GM23248 (cell line): ENCODE results near the gene PRICKLE3. TPM values are rescaled to one million over a fixed set of nuclear protein-coding genes. Genes with fewer than 3 reads are reported as not detected.

Experiments
- DNase-seq: peaks from one replicate; pipeline ENCODE4 v3.0.0-alpha.2; 2015
- H2AFZ ChIP-seq: fragments of 200-600 bp; sonication (generic); 2 replicates; pipeline ENCODE4 v1.6.1; 2016; ENCODE audit warnings: antibody characterized with exemption
- H3F3A ChIP-seq: fragments of 200-600 bp; sonication (generic); 2 replicates; pipeline ENCODE4 v1.6.1; 2016; ENCODE audit warnings: mild to moderate bottlenecking, antibody characterized with exemption, mixed run types; ENCODE audit not compliant: insufficient read depth
- H3K27ac ChIP-seq: fragments of 200-600 bp; sonication (generic); 2 replicates; pipeline ENCODE4 v1.5.1; 2016; ENCODE audit warnings: mild to moderate bottlenecking
- H3K27me3 ChIP-seq: fragments of 200-600 bp; sonication (generic); replicated peaks from 2 replicates; pipeline ENCODE4 v1.6.1; 2016; ENCODE audit warnings: mild to moderate bottlenecking; ENCODE audit not compliant: insufficient read depth
- H3K36me3 ChIP-seq: fragments of 200-600 bp; sonication (generic); 2 replicates; pipeline ENCODE4 v1.6.1; 2016; ENCODE audit warnings: low read depth, mild to moderate bottlenecking
- H3K4me1 ChIP-seq: fragments of 200-600 bp; sonication (generic); 2 replicates; pipeline ENCODE4 v1.6.1; 2016; ENCODE audit warnings: mild to moderate bottlenecking; ENCODE audit not compliant: insufficient read depth
- H3K4me2 ChIP-seq: fragments of 200-600 bp; sonication (generic); one replicate; pipeline ENCODE4 v1.6.1; 2016; ENCODE audit warnings: mild to moderate bottlenecking; ENCODE audit not compliant: unreplicated experiment
- H3K4me3 ChIP-seq: fragments of 200-600 bp; sonication (generic); 2 replicates; pipeline ENCODE4 v1.5.1; 2016; ENCODE audit warnings: mild to moderate bottlenecking
- H3K79me2 ChIP-seq: fragments of 200-600 bp; sonication (generic); 2 replicates; pipeline ENCODE4 v1.6.1; 2016; ENCODE audit warnings: mild to moderate bottlenecking; ENCODE audit not compliant: insufficient read depth
- H3K9ac ChIP-seq: fragments of 200-600 bp; sonication (generic); 2 replicates; pipeline ENCODE4 v1.6.1; 2016; ENCODE audit warnings: mild to moderate bottlenecking
- H3K9me2 ChIP-seq: fragments of 200-600 bp; sonication (generic); 2 replicates; pipeline ENCODE4 v1.6.1; 2016; ENCODE audit warnings: mixed run types, mild to moderate bottlenecking, moderate library complexity; ENCODE audit not compliant: insufficient read depth
- H3K9me3 ChIP-seq: fragments of 200-600 bp; sonication (generic); one replicate; pipeline ENCODE4 v1.6.1; 2017; ENCODE audit warnings: low read depth
- H4K20me1 ChIP-seq: fragments of 200-600 bp; sonication (generic); 2 replicates; pipeline ENCODE4 v1.6.0; 2016; ENCODE audit not compliant: insufficient read depth
- EZH2 ChIP-seq: fragments of 200-600 bp; sonication (generic); IDR thresholded peaks from 2 replicates; pipeline ENCODE4 v1.6.1; 2018; ENCODE audit warnings: antibody characterized with exemption, mild to moderate bottlenecking; ENCODE audit not compliant: insufficient read depth, poor library complexity, severe bottlenecking
- EZH2phosphoT487 ChIP-seq: fragments of 200-600 bp; sonication (generic); IDR thresholded peaks from 2 replicates; pipeline ENCODE4 v1.6.1; 2018; ENCODE audit warnings: antibody characterized with exemption, moderate library complexity, mild to moderate bottlenecking, low read depth; ENCODE audit not compliant: insufficient read depth
- WGBS, 2 experiments: methylation state at CpG; one replicate each; pipeline ENCODE4 v1.1.6; 2015 to 2017; ENCODE audit warnings: low lambda C conversion rate in 2 of 2, low coverage in 1 of 2; ENCODE audit errors: missing lambda C conversion rate in 2 of 2; 5-methylcytosine and 5-hydroxymethylcytosine counted together
- in situ Hi-C: fragments of 300-500 bp; cut with MboI; formaldehyde crosslinking; loops from 2 replicates; pipeline ENCODE4 v1.15.0; 2020
- polyA plus RNA-seq: library from polyadenylated mRNA; unstranded; fragments of >200 nt; fragmentation: Nextera tagmentation; extraction: Ambion mirVana; gene quantifications from 2 replicates; pipeline ENCODE4 v1.2.1, GENCODE V29; 2016
- total RNA-seq: library from RNA; depleted of rRNA; stranded (reverse); fragments of >200 nt; shearing (Covaris generic); gene quantifications from 2 replicates; pipeline ENCODE4 v1.2.3, GENCODE V29; 2014

Gene PRICKLE3
- total and polyA plus RNA-seq, 2 experiments from 2014 or later, result 5.1 to 10.8 TPM

DNA sequence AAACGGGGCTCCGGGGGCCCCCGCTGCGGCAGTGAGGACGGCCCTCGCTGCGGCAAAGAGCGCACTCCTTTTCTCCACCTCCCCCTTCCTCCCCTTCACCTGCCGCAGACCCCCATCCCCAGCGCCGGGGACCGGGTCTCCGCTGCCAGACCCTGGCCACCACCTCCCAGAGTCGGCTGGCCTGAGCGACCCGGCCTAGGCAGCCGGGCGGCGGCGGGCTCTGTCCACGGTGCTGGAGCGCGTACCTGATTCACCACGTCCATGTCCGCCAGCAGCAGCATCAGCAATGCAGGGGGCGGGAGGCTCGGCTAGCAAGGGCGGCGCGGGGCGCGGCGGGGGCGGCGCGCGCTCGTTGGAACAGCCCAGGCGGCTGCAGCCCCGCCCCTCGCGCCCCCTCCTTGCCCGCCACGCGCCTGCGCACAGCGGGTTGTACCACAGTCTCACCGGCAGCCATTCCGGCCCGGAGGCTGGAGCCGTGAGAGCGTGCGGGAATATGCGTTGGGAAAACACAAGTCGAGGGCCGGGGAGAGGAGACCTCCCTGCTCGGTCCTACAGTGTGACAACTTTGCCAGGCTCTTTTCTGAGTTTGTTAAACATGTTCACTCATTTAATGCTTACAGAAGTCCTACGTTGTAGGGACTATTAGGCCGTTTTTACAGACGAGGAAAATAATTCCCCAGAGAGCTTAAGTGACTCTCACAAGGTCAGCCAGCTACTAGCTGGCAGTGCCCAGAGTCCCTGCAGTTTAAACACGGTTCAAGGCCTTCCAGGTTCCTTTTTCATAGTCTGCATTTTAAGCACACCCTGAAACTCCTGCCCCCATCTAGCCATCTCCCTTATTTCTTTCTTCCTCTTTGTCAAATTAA lies 14.0 kb upstream of the PRICKLE3 start, which contains the start of gene SYP:
Gene SYP (minus strand): TSS at position 288 of the 866 bp plus-strand sequence. CDS start 7 bp downstream, at position 281.
- peak; percentile 88 for DNase-seq
- no peaks in the 10 kb centered on the region for H3K79me2 ChIP-seq
- no peak for TF ChIP-seq EZH2
- no peak for TF ChIP-seq EZH2phosphoT487
- peak within 1 kb of the TSS; percentile 51 for H3K4me3 ChIP-seq
- H3K27ac ChIP-seq, result no peak within 1 kb of the TSS
- peak within 1 kb of the TSS; percentile 39 for H3K9ac ChIP-seq
- H3K27me3 ChIP-seq, result no peaks in the 10 kb centered on the region
- no peaks in the 10 kb centered on the region for H3K36me3 ChIP-seq
- H2AFZ ChIP-seq, result peak within 1 kb of the TSS; percentile 82
- no peaks in the 10 kb centered on the region for H3F3A ChIP-seq
- no peaks in the 10 kb centered on the region for H3K9me2 ChIP-seq
- H3K9me3 ChIP-seq, result no peaks in the 10 kb centered on the region
- peak within 1 kb of the TSS; percentile 11 for H3K4me2 ChIP-seq
- H4K20me1 ChIP-seq, result no peaks in the 10 kb centered on the region
- 5 to 12% methylated on average over 14 to 35 of the region's 61 CpGs for WGBS, 2 experiments
- H3K4me1 ChIP-seq, result no peaks in the 10 kb centered on the region
- in situ Hi-C loops, result no loop called here

DNA sequence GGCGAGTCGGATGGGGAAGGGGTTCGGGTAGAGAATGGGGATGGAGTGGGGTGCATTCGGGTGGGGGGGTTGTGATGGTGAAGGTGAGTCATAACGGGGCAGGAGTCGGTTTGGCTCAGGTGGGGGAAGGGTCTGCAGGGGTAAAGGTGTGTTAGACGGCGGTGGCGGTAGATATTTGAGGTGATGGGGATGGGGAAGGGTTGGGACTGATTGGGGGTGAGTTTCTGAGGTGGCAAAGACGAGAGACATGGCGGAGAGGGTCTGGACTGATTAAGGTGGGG lies 13.1 kb upstream of the PRICKLE3 start:
- TF ChIP-seq EZH2 (no peak), EZH2phosphoT487 (no peak)

DNA sequence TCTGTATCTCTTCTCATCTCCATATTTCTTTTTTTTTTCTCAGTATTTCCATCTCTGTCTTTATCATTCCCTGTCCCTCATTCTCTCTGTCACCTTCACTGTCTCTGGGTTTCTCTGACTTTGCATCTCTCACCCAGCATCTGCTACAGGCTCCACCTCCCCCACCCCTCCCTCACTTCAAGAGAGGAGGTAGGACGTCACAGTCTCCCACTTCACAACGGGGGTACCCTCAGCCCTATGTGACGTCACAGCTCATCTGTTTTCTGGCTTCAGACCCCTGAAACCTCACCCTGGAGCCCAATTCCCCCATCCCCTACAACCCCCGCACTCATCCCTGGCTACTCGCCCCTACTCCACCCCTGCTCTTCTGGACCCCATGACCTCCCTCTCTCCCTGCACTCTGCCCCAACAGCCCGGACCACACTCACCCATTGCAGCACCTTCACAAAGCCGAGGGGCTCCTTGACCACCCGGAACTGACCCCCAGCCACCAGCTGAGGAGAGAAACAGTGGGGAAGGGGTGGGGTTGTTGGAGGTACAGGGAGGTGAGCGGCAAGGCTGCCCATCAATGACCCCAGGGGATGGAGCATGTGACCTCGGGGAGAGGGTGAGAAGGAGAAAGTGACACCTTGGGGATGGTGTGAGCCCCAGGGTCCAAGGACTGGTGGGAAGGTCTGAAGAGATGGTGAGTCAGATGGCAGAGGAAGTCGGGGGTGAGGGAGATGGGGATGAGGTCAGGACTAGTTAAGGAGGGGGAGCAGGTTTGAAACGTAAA lies 12.6 kb upstream of the PRICKLE3 start:
- Histone ChIP-seq H3K4me3 (no peak overlapping the region), H3K36me3 (no peaks in the 10 kb centered on the region), H4K20me1 (no peaks in the 10 kb centered on the region), H3K9me3 (no peaks in the 10 kb centered on the region), H3K27me3 (no peaks in the 10 kb centered on the region), H3K79me2 (no peaks in the 10 kb centered on the region), H2AFZ (no peak overlapping the region), H3K4me2 (no peak overlapping the region), H3K27ac (no peak overlapping the region), H3K4me1 (no peaks in the 10 kb centered on the region), H3K9ac (no peak overlapping the region), H3K9me2 (no peaks in the 10 kb centered on the region), H3F3A (no peaks in the 10 kb centered on the region)
- in situ Hi-C loops, result no loop called here
- 0 to 9% methylated on average over 5 to 12 of the region's 12 CpGs for WGBS, 2 experiments
- DNase-seq, result no peak
- TF ChIP-seq EZH2 (no peak), EZH2phosphoT487 (no peak)

More for the DNA sequence above, 13.1 kb upstream of the PRICKLE3 start:
- H3K9ac ChIP-seq, result no peak overlapping the region
- H3K9me2 ChIP-seq, result no peaks in the 10 kb centered on the region
- 11% methylated on average over 11 of the region's 11 CpGs; no CpG with 5 or more reads in 1 of the 2 experiments for WGBS, 2 experiments
- no peaks in the 10 kb centered on the region for H3K4me1 ChIP-seq
- no peaks in the 10 kb centered on the region for H3K9me3 ChIP-seq
- H3K27ac ChIP-seq, result no peak overlapping the region
- no peak overlapping the region for H2AFZ ChIP-seq
- H4K20me1 ChIP-seq, result no peaks in the 10 kb centered on the region
- in situ Hi-C loops, result no loop called here
- H3K36me3 ChIP-seq, result no peaks in the 10 kb centered on the region
- no peak for DNase-seq
- no peaks in the 10 kb centered on the region for H3K27me3 ChIP-seq
- H3K4me2 ChIP-seq, result no peak overlapping the region
- H3K4me3 ChIP-seq, result no peak overlapping the region
- H3F3A ChIP-seq, result no peaks in the 10 kb centered on the region
- no peaks in the 10 kb centered on the region for H3K79me2 ChIP-seq

DNA sequence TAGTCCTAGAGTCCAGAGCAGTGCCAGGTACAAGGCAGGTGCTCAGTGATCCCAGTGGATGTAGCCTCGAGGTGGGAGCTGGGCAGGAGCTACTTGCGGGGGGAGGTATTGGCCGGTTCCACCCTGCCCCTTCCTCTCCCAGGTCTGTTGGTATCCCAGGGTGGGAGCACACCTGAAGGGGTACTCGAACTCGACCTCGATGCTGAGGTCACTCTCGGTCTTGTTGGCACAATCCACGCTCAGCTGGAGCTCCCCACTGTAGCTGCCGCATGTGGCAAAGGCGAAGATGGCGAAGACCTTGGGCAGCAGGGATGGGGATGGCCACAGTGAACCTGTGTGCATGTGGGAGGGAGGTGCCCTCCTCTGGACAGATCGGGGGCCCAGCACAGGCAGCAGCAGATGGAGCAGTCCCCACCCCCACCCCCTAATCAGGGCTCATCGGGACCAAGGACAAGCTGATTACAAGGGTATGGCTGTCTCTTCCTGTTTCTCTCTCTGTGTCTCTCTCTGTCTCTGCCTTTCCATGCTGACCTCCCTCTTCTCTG lies 11.4 kb upstream of the PRICKLE3 start:
- Histone ChIP-seq H3K4me3 (no peak overlapping the region), H3K9ac (no peak overlapping the region), H3F3A (no peaks in the 10 kb centered on the region), H3K9me3 (no peaks in the 10 kb centered on the region), H4K20me1 (no peaks in the 10 kb centered on the region), H2AFZ (no peak overlapping the region), H3K4me2 (no peak overlapping the region), H3K27ac (no peak overlapping the region), H3K4me1 (no peaks in the 10 kb centered on the region), H3K9me2 (no peaks in the 10 kb centered on the region), H3K79me2 (no peaks in the 10 kb centered on the region), H3K27me3 (no peaks in the 10 kb centered on the region), H3K36me3 (no peaks in the 10 kb centered on the region)
- no peak for DNase-seq
- in situ Hi-C loops, result no loop called here
- TF ChIP-seq EZH2phosphoT487 (no peak), EZH2 (no peak)
- 45 to 56% methylated on average over 8 to 9 of the region's 13 CpGs for WGBS, 2 experiments
